WTC11 (cell line): ENCODE data around the gene NLGN1. TPM values are rescaled to one million over a fixed set of nuclear protein-coding genes. Genes with fewer than 3 reads are reported as not detected.

Experiments
- ATAC-seq: fragments of 200-7000 bp; cut with Tn5 transposase; 2 replicates; pipeline ENCODE4 v1.10.0; 2021; ENCODE audit warnings: mild to moderate bottlenecking, moderate library complexity
- CTCF ChIA-PET: fragments of 300-600 bp; sonication (Branson Sonifier 250); formaldehyde crosslinking; loops from one replicate; lab custom pipeline; 2021; ENCODE audit warnings: antibody characterized with exemption; lab: Charles Lee
- POLR2A ChIA-PET: fragments of 350-600 bp; sonication (Branson Sonifier 250); formaldehyde crosslinking; loops from one replicate; lab custom pipeline; 2021; ENCODE audit warnings: antibody characterized with exemption; lab: Charles Lee
- DNase-seq: peaks from one replicate; pipeline ENCODE4 v3.0.0; 2021; ENCODE audit warnings: low spot score
- H3K27ac Mint-ChIP-seq: 2 replicates; pipeline ENCODE4 v1.8.0; 2021; ENCODE audit warnings: mixed read lengths
- H3K27me3 Mint-ChIP-seq: 2 replicates; pipeline ENCODE4 v1.8.0; 2021; ENCODE audit warnings: low read depth, mild to moderate bottlenecking, moderate library complexity, mixed read lengths
- H3K36me3 Mint-ChIP-seq: 2 replicates; pipeline ENCODE4 v1.8.0; 2021; ENCODE audit warnings: mixed read lengths
- H3K4me1 Mint-ChIP-seq: 2 replicates; pipeline ENCODE4 v1.8.0; 2022; ENCODE audit warnings: mixed read lengths
- H3K4me3 Mint-ChIP-seq: 2 replicates; pipeline ENCODE4 v1.8.0; 2021; ENCODE audit warnings: mild to moderate bottlenecking, moderate library complexity, mixed read lengths
- H3K9me3 Mint-ChIP-seq: 2 replicates; pipeline ENCODE4 v1.8.0; 2021; ENCODE audit warnings: mixed read lengths
- EMX1 ChIP-seq: fragments of 250-450 bp; sonication (Bioruptor Pico); IDR thresholded peaks from 2 replicates; pipeline ENCODE4 v1.8.0; 2021; ENCODE audit warnings: mild to moderate bottlenecking
- ESRRA ChIP-seq: sonication (generic); formaldehyde crosslinking; IDR thresholded peaks from 2 replicates; pipeline ENCODE4 v1.8.1; 2022; ENCODE audit warnings: mild to moderate bottlenecking, missing genetic modification reagents, borderline replicate concordance
- FOXJ3 ChIP-seq: sonication (generic); formaldehyde crosslinking; IDR thresholded peaks from 2 replicates; pipeline ENCODE4 v1.9.0; 2021; ENCODE audit warnings: missing genetic modification reagents, mild to moderate bottlenecking, borderline replicate concordance
- GRHL2 ChIP-seq: fragments of 250-450 bp; sonication (Bioruptor Pico); IDR thresholded peaks from 2 replicates; pipeline ENCODE4 v1.8.0; 2022; ENCODE audit warnings: mild to moderate bottlenecking, moderate library complexity; ENCODE audit not compliant: insufficient replicate concordance, severe bottlenecking
- JUN ChIP-seq: sonication (generic); formaldehyde crosslinking; IDR thresholded peaks from 2 replicates; pipeline ENCODE4 v1.8.0; 2023; ENCODE audit warnings: mild to moderate bottlenecking, missing genetic modification reagents
- MXD4 ChIP-seq: fragments of 250-450 bp; sonication (Bioruptor Pico); IDR thresholded peaks from 2 replicates; pipeline ENCODE4 v1.8.0; 2021; ENCODE audit warnings: mild to moderate bottlenecking, moderate library complexity, borderline replicate concordance
- MYBL2 ChIP-seq: sonication (generic); formaldehyde crosslinking; IDR thresholded peaks from 2 replicates; pipeline ENCODE4 v1.8.1; 2023; ENCODE audit warnings: mild to moderate bottlenecking, moderate library complexity, missing genetic modification reagents
- NFATC4 ChIP-seq: fragments of 250-450 bp; sonication (Bioruptor Pico); IDR thresholded peaks from 2 replicates; pipeline ENCODE4 v1.9.0; 2021; ENCODE audit warnings: mild to moderate bottlenecking
- NFYB ChIP-seq: sonication (generic); formaldehyde crosslinking; conservative IDR thresholded peaks from 2 replicates; pipeline ENCODE4 v1.8.0; 2022; ENCODE audit warnings: low read depth, missing genetic modification reagents
- NR1H2 ChIP-seq: sonication (generic); formaldehyde crosslinking; IDR thresholded peaks from 2 replicates; pipeline ENCODE4 v1.9.0; 2021; ENCODE audit warnings: mild to moderate bottlenecking, moderate library complexity, missing genetic modification reagents
- OVOL2 ChIP-seq: fragments of 250-450 bp; sonication (Bioruptor Pico); IDR thresholded peaks from 2 replicates; pipeline ENCODE4 v1.9.0; 2021; ENCODE audit warnings: mild to moderate bottlenecking, borderline replicate concordance
- PRRX2 ChIP-seq: fragments of 250-450 bp; sonication (Bioruptor Pico); IDR thresholded peaks from 2 replicates; pipeline ENCODE4 v1.8.0; 2021; ENCODE audit warnings: mild to moderate bottlenecking
- RELA ChIP-seq: sonication (generic); formaldehyde crosslinking; IDR thresholded peaks from 2 replicates; pipeline ENCODE4 v1.8.1; 2022; ENCODE audit warnings: missing genetic modification reagents, mild to moderate bottlenecking, borderline replicate concordance
- RORB ChIP-seq: fragments of 250-450 bp; sonication (Bioruptor Pico); IDR thresholded peaks from 2 replicates; pipeline ENCODE4 v1.9.0; 2021; ENCODE audit warnings: mild to moderate bottlenecking
- SMAD3 ChIP-seq: sonication (generic); formaldehyde crosslinking; IDR thresholded peaks from 2 replicates; pipeline ENCODE4 v1.8.0; 2022; ENCODE audit warnings: missing genetic modification reagents, mild to moderate bottlenecking, borderline replicate concordance
- TP53 ChIP-seq: sonication (generic); formaldehyde crosslinking; IDR thresholded peaks from 2 replicates; pipeline ENCODE4 v1.8.1; 2023; ENCODE audit warnings: mild to moderate bottlenecking, missing genetic modification reagents
- ZNF232 ChIP-seq: sonication (generic); formaldehyde crosslinking; IDR thresholded peaks from 2 replicates; pipeline ENCODE4 v1.8.0; 2022; ENCODE audit warnings: mild to moderate bottlenecking, missing genetic modification reagents
- total RNA-seq: library from RNA; stranded (reverse); gene quantifications from 3 replicates; pipeline ENCODE4 v1.2.3, GENCODE V29; 2021
- TF ChIP-seq, protein P1 (sequence below): sonication (generic); formaldehyde crosslinking; IDR thresholded peaks from 2 replicates; pipeline ENCODE4 v1.8.1; 2023; ENCODE audit warnings: mild to moderate bottlenecking, moderate library complexity, missing genetic modification reagents
- TF ChIP-seq, protein P2 (sequence below): fragments of 250-450 bp; sonication (Bioruptor Pico); IDR thresholded peaks from 2 replicates; pipeline ENCODE4 v1.9.0; 2021; ENCODE audit warnings: moderate library complexity, mild to moderate bottlenecking, inconsistent platforms, borderline replicate concordance
- TF ChIP-seq, protein P3 (sequence below): sonication (generic); formaldehyde crosslinking; IDR thresholded peaks from 2 replicates; pipeline ENCODE4 v1.8.1; 2023; ENCODE audit warnings: mild to moderate bottlenecking, missing genetic modification reagents, borderline replicate concordance
- TF ChIP-seq, protein P4 (sequence below): sonication (generic); formaldehyde crosslinking; IDR thresholded peaks from 2 replicates; pipeline ENCODE4 v1.8.1; 2022; ENCODE audit warnings: mild to moderate bottlenecking, missing genetic modification reagents, moderate library complexity, borderline replicate concordance
- TF ChIP-seq, protein P5 (sequence below): sonication (generic); formaldehyde crosslinking; conservative IDR thresholded peaks from 2 replicates; pipeline ENCODE4 v1.8.1; 2022; ENCODE audit warnings: mild to moderate bottlenecking, missing genetic modification reagents

Gene NLGN1
- total RNA-seq, 1 experiment from 2014 or later: 12.4 TPM

DNA sequence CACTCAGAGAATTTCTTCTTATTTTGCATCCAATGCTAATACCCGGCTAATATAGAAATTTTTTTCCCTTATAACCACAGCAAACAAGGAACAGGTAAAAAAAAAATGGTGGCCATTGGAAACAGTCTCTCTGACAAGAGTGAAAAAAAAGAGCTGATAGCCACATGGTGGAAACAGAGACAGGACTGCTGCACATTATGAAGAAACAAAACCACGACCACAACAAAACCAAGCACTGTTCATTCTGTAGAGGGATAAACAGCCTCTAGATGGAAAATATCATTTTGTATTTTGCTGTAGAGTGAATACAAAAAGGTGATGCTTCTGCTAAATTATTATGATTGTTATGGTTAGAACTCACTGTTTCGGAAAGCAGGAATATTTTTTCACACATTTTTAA lies 686.2 kb downstream of the NLGN1 start:
- H3K27me3 Mint-ChIP-seq: no peaks in the 10 kb centered on the region
- ChIA-PET CTCF (no interaction called here), POLR2A (no interaction called here)
- DNase-seq: no peak
- H3K27ac Mint-ChIP-seq: no peak overlapping the region
- H3K4me3 Mint-ChIP-seq: no peak overlapping the region
- no peak for ATAC-seq
- H3K4me1 Mint-ChIP-seq: no peaks in the 10 kb centered on the region
- no peak for TF ChIP-seq OVOL2
- TF ChIP-seq MYBL2 (CRISPR knock-in tag): no peak
- TF ChIP-seq RORB (CRISPR knock-in tag): no peak
- TF ChIP-seq, protein P1, sequence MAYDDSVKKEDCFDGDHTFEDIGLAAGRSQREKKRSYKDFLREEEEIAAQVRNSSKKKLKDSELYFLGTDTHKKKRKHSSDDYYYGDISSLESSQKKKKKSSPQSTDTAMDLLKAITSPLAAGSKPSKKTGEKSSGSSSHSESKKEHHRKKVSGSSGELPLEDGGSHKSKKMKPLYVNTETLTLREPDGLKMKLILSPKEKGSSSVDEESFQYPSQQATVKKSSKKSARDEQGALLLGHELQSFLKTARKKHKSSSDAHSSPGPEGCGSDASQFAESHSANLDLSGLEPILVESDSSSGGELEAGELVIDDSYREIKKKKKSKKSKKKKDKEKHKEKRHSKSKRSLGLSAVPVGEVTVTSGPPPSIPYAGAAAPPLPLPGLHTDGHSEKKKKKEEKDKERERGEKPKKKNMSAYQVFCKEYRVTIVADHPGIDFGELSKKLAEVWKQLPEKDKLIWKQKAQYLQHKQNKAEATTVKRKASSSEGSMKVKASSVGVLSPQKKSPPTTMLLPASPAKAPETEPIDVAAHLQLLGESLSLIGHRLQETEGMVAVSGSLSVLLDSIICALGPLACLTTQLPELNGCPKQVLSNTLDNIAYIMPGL (CRISPR knock-in tag): no peak
- TF ChIP-seq NR1H2: no peak
- no peak for TF ChIP-seq RELA (CRISPR knock-in tag)
- no peak for TF ChIP-seq NFYB (CRISPR knock-in tag)
- TF ChIP-seq NFATC4 (CRISPR knock-in tag): no peak
- TF ChIP-seq, protein P2, sequence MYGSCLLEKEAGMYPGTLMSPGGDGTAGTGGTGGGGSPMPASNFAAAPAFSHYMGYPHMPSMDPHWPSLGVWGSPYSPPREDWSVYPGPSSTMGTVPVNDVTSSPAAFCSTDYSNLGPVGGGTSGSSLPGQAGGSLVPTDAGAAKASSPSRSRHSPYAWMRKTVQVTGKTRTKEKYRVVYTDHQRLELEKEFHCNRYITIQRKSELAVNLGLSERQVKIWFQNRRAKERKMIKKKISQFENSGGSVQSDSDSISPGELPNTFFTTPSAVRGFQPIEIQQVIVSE (CRISPR knock-in tag): no peak
- TF ChIP-seq PRRX2 (CRISPR knock-in tag): no peak
- TF ChIP-seq FOXJ3: no peak
- TF ChIP-seq, all 79 proteins: peak for 0
- H3K9me3 Mint-ChIP-seq: no peaks in the 10 kb centered on the region
- no peaks in the 10 kb centered on the region for H3K36me3 Mint-ChIP-seq

DNA sequence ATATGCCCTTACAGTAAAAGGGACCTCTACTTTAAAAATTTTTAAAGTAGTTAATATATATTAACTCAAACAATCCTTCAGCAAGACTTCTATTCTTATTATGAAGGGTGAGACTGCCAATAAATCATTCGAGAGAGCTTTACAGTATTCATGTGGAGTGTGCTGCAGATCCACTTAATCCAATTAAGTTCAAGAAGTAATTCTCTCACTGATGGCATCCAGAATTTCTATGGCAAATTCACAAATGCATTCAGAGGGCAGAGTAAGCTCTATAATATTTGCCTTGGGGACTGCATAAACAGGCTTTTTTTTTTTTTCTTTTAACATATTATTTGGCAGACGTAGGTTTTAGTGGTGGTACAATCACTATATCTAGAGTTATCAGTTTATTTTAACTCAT lies 692.0 kb downstream of the NLGN1 start:
- peaks cover 16% of the 10 kb centered on the region for H3K4me1 Mint-ChIP-seq
- H3K4me3 Mint-ChIP-seq: no peak overlapping the region
- no peak for TF ChIP-seq MYBL2 (CRISPR knock-in tag)
- no peak for TF ChIP-seq ZNF232 (CRISPR knock-in tag)
- TF ChIP-seq, protein P3, sequence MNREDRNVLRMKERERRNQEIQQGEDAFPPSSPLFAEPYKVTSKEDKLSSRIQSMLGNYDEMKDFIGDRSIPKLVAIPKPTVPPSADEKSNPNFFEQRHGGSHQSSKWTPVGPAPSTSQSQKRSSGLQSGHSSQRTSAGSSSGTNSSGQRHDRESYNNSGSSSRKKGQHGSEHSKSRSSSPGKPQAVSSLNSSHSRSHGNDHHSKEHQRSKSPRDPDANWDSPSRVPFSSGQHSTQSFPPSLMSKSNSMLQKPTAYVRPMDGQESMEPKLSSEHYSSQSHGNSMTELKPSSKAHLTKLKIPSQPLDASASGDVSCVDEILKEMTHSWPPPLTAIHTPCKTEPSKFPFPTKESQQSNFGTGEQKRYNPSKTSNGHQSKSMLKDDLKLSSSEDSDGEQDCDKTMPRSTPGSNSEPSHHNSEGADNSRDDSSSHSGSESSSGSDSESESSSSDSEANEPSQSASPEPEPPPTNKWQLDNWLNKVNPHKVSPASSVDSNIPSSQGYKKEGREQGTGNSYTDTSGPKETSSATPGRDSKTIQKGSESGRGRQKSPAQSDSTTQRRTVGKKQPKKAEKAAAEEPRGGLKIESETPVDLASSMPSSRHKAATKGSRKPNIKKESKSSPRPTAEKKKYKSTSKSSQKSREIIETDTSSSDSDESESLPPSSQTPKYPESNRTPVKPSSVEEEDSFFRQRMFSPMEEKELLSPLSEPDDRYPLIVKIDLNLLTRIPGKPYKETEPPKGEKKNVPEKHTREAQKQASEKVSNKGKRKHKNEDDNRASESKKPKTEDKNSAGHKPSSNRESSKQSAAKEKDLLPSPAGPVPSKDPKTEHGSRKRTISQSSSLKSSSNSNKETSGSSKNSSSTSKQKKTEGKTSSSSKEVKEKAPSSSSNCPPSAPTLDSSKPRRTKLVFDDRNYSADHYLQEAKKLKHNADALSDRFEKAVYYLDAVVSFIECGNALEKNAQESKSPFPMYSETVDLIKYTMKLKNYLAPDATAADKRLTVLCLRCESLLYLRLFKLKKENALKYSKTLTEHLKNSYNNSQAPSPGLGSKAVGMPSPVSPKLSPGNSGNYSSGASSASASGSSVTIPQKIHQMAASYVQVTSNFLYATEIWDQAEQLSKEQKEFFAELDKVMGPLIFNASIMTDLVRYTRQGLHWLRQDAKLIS (CRISPR knock-in tag): no peak
- TF ChIP-seq MXD4 (CRISPR knock-in tag): no peak
- no peak for TF ChIP-seq NFYB (CRISPR knock-in tag)
- TF ChIP-seq, protein P4, sequence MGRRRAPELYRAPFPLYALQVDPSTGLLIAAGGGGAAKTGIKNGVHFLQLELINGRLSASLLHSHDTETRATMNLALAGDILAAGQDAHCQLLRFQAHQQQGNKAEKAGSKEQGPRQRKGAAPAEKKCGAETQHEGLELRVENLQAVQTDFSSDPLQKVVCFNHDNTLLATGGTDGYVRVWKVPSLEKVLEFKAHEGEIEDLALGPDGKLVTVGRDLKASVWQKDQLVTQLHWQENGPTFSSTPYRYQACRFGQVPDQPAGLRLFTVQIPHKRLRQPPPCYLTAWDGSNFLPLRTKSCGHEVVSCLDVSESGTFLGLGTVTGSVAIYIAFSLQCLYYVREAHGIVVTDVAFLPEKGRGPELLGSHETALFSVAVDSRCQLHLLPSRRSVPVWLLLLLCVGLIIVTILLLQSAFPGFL (CRISPR knock-in tag): no peak
- no peak for TF ChIP-seq FOXJ3
- no peak for TF ChIP-seq GRHL2 (CRISPR knock-in tag)
- no peak for TF ChIP-seq SMAD3 (CRISPR knock-in tag)
- no peak for TF ChIP-seq JUN (CRISPR knock-in tag)
- TF ChIP-seq ESRRA (CRISPR knock-in tag): no peak
- TF ChIP-seq, protein P5, sequence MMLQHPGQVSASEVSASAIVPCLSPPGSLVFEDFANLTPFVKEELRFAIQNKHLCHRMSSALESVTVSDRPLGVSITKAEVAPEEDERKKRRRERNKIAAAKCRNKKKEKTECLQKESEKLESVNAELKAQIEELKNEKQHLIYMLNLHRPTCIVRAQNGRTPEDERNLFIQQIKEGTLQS (CRISPR knock-in tag): no peak
- no peak for TF ChIP-seq RORB (CRISPR knock-in tag)
- TF ChIP-seq EMX1 (CRISPR knock-in tag): no peak
- no peak for TF ChIP-seq PRRX2 (CRISPR knock-in tag)
- TF ChIP-seq TP53 (CRISPR knock-in tag): no peak
- TF ChIP-seq OVOL2: no peak
- ATAC-seq (no peak), DNase-seq (no peak)
- H3K36me3 Mint-ChIP-seq: no peaks in the 10 kb centered on the region
- ChIA-PET POLR2A (no interaction called here), CTCF (no interaction called here)
- H3K27me3 Mint-ChIP-seq: no peaks in the 10 kb centered on the region
- no peaks in the 10 kb centered on the region for H3K9me3 Mint-ChIP-seq
- no peak overlapping the region for H3K27ac Mint-ChIP-seq
